ENCODE data around the gene MARK3. TPM values are rescaled to one million over a fixed set of nuclear protein-coding genes. Genes with fewer than 3 reads are reported as not detected.
A peak's percentile ranks its signal among the peaks of the same experiment; 100 is the strongest.

The MARK3 gene
- polyA plus RNA-seq, 3 donors: 29.3 to 163 (median 44.7) TPM

DNA sequence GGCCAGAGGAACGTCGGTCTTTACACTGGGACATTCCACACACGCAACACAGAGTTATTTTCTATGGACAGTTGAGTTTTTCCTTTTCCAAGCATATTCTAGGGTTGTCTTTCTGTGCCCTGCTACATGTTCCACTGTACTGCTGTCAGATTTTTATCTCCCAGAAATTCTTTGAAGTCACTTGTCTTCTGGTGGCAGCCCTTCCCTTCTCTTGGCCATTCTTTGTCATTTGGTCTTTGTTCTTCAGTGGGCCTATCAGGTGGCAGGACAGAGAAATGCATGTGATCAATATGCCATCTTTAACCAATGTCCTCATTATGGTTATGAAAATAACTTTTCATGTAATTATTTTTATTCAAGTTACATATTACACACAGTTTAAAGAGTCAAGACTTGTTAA is 36.3 kb downstream of the MARK3 start:
- Histone ChIP-seq H3K4me1 (ENCODE audit: control insufficient read depth in 1 of 2, insufficient read depth in 2 of 2, low read length in 2 of 2) (peaks cover 36 to 39% of the 10 kb centered on the region in 2 donors), H4K20me1 (ENCODE audit: insufficient read depth, low read length) (peaks cover 84% of the 10 kb centered on the region), H3K4me2 (replicated peaks; ENCODE audit: extremely low read depth, low read length, poor library complexity, severe bottlenecking) (no peak overlapping the region), H3K27ac (ENCODE audit: low read depth in 1 of 2, low read length in 2 of 2) (peak overlapping the region in 1 of 2 donors; percentile 11), H3K9me3 (replicated peaks in 1 of 2; ENCODE audit: control insufficient read depth in 1 of 2, insufficient read depth in 1 of 2, low read length in 2 of 2) (no peaks in the 10 kb centered on the region), H2AFZ (ENCODE audit: insufficient read depth, low read depth, low read length, poor library complexity, severe bottlenecking) (no peak overlapping the region), H3K79me2 (ENCODE audit: insufficient read depth, low read length) (peaks cover 89% of the 10 kb centered on the region), H3K27me3 (ENCODE audit: control insufficient read depth in 2 of 2, insufficient read depth in 2 of 2, low read length in 2 of 2) (no peaks in the 10 kb centered on the region), H3K9ac (ENCODE audit: insufficient read depth, low read length, poor library complexity, severe bottlenecking) (no peak overlapping the region), H3K36me3 (replicated peaks in 1 of 2; ENCODE audit: control insufficient read depth in 1 of 2, insufficient read depth in 2 of 2, low read length in 2 of 2) (peaks cover 6 to 28% of the 10 kb centered on the region in 2 donors), H3K4me3 (replicated peaks in 1 of 3; ENCODE audit: low read depth in 2 of 3, low read length in 3 of 3) (no peak overlapping the region)
- no peak for TF ChIP-seq CTCF (IDR thresholded peaks at IDR 0.05)
- DNase-seq: no peak
- intact Hi-C loops (cut with micrococcal nuclease): no loop called here
- H3K4me1 Mint-ChIP-seq: peaks cover 43% of the 10 kb centered on the region
- WGBS (ENCODE audit: insufficient coverage): 100% methylated on average over 3 of the region's 3 CpGs
- H3K27ac Mint-ChIP-seq: peak overlapping the region in 5 of 7 donors; percentile 2 to 63 (median 46)
- H3K9me3 Mint-ChIP-seq: no peaks in the 10 kb centered on the region
- no peak overlapping the region for H3K4me3 Mint-ChIP-seq
- no peaks in the 10 kb centered on the region for H3K27me3 Mint-ChIP-seq (ENCODE audit: low read depth in 3 of 3)
- H3K36me3 Mint-ChIP-seq: peaks cover 22 to 33% of the 10 kb centered on the region in 2 donors

GRCh38 chr14:103423050-103423461 is 37.8 kb downstream of the MARK3 start:
- H3K4me1 ChIP-seq (ENCODE audit: control insufficient read depth in 1 of 2, insufficient read depth in 2 of 2, low read length in 2 of 2): peaks cover 25 to 35% of the 10 kb centered on the region in 2 donors
- peaks cover 6 to 28% of the 10 kb centered on the region in 2 donors for H3K36me3 ChIP-seq (replicated peaks in 1 of 2; ENCODE audit: control insufficient read depth in 1 of 2, insufficient read depth in 2 of 2, low read length in 2 of 2)
- peaks cover 89% of the 10 kb centered on the region for H3K79me2 ChIP-seq (ENCODE audit: insufficient read depth, low read length)
- H4K20me1 ChIP-seq (ENCODE audit: insufficient read depth, low read length): peaks cover 82% of the 10 kb centered on the region
- peak overlapping the region in 1 of 2 donors; percentile 63 for H3K27ac ChIP-seq (ENCODE audit: low read depth in 1 of 2, low read length in 2 of 2)
- no peaks in the 10 kb centered on the region for H3K9me3 ChIP-seq (replicated peaks in 1 of 2; ENCODE audit: control insufficient read depth in 1 of 2, insufficient read depth in 1 of 2, low read length in 2 of 2)
- peaks cover 19 to 29% of the 10 kb centered on the region in 2 donors for H3K36me3 Mint-ChIP-seq
- peaks cover 36% of the 10 kb centered on the region for H3K4me1 Mint-ChIP-seq
- no peak overlapping the region for H3K4me3 ChIP-seq (replicated peaks in 1 of 3; ENCODE audit: low read depth in 2 of 3, low read length in 3 of 3)
- no peak for TF ChIP-seq CTCF (IDR thresholded peaks at IDR 0.05)
- H3K9ac ChIP-seq (ENCODE audit: insufficient read depth, low read length, poor library complexity, severe bottlenecking): no peak overlapping the region
- no peaks in the 10 kb centered on the region for H3K27me3 ChIP-seq (ENCODE audit: control insufficient read depth in 2 of 2, insufficient read depth in 2 of 2, low read length in 2 of 2)
- peak in 1 of 3 donors; percentile 38 for DNase-seq
- H3K4me3 Mint-ChIP-seq: no peak overlapping the region
- no peak overlapping the region for H2AFZ ChIP-seq (ENCODE audit: insufficient read depth, low read depth, low read length, poor library complexity, severe bottlenecking)
- no peak overlapping the region for H3K4me2 ChIP-seq (replicated peaks; ENCODE audit: extremely low read depth, low read length, poor library complexity, severe bottlenecking)
- H3K27ac Mint-ChIP-seq: peak overlapping the region in 4 of 7 donors; percentile 21 to 52 (median 34)
- no CpG with 5 or more reads among the region's 1 CpG for WGBS (ENCODE audit: insufficient coverage)
- H3K27me3 Mint-ChIP-seq (ENCODE audit: low read depth in 3 of 3): no peaks in the 10 kb centered on the region
- no peaks in the 10 kb centered on the region for H3K9me3 Mint-ChIP-seq
- intact Hi-C loops (cut with micrococcal nuclease): no loop called here

Measured in CD14-positive monocyte (primary cell).